GM04503 (cell line): Measurements from ENCODE around the gene SCN3B.
A peak's percentile ranks its signal among the peaks of the same experiment; 100 is the strongest.

ENCODE experiments used
- DNase-seq: peaks from one replicate; pipeline ENCODE4 v3.0.0-alpha.2; 2012; ENCODE audit warnings: low read depth

SCN3B gene

DNA sequence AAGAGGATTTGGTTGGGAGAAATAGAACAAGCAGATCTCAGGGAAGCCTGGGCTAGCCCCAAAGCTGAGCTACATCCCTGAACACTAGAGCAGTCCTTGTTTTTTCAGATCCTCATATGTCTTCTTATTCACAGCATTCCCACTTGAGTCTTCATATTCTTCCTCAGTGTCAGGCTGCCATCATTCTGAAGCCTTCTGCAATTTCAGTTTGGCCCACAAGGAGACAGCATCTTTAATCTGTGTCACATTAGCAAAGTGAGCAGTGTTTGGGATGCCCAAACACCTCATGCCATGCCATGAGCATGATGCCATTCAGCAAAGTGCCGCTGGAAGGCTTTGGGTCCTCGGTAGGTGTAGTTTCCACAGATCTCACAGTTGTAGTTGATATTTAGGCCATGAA is 56.6 kb downstream of the SCN3B start:
- no peak for DNase-seq

DNA sequence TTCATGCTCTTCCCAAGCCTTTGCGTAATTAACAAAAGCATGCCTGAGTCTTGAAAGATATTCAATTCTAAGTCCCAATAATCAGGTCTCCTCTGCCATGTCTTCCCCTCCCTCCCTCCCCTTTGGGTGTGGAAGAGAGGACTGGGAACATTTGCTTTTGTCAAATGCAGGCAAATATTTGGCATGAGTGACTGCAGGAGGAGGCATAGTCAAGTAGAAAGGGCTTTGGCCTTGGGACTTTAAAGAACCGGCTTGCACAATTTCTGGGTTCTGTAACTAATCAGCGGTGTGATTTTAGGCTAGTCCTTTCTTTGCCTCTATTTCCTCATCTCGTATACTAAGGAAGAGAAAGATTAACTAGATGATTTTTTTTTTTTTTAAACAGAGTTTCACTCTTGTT is 59.5 kb downstream of the SCN3B start:
- no peak for DNase-seq

DNA sequence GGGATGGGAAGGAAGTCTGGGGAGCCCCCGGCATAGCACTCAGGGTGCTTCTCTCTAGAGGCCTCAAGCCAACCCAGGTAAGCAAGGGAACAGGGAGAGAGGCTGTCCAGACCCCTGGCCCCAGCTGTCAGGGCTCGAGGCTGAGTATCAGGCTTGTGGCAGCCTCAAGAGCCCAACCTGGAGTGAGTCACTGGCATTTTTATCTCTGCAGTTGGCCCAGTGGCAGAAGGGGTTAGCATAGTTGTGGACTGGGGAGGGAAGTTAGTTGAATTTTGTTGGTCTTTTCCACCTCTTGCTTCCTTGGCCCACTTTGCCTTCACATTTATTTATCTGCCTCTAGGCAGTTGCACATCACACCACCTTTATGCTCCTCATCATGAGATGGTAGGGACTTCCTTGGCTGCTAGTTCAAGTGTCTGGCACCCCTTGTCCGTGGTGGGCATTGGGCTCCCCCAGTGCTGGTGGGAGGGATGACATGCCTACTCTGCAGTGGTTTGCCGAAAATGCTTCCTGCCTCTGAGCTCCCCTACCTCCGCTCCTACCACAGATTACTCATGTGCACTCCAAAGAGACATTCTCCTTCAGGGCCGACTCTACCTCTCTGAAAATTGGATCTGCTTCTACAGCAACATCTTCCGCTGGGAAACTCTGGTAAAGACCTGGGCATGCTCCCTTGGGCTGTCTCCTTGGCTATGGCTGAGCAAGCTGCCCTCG is 60.1 kb downstream of the SCN3B start:
- DNase-seq: no peak

DNA sequence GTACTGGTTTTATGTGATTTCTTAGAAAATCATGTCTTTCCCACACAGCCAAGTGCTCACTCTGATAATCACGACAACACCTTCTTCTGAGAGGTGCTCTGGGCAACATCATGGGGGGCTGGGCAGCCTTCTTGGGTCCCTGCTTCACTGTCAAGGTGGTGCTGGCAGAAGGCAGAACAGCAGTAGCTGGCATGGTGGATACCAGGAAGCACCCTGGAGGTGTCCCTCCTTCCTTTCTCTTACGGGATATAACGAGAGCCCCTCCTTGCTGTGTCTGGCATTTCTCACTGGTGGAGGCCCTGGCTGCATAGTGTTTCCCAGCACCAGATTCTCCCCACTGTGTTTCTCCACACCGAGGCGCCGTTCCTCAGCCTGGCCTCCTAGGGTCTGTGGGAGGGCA is 60.9 kb downstream of the SCN3B start:
- no peak for DNase-seq

DNA sequence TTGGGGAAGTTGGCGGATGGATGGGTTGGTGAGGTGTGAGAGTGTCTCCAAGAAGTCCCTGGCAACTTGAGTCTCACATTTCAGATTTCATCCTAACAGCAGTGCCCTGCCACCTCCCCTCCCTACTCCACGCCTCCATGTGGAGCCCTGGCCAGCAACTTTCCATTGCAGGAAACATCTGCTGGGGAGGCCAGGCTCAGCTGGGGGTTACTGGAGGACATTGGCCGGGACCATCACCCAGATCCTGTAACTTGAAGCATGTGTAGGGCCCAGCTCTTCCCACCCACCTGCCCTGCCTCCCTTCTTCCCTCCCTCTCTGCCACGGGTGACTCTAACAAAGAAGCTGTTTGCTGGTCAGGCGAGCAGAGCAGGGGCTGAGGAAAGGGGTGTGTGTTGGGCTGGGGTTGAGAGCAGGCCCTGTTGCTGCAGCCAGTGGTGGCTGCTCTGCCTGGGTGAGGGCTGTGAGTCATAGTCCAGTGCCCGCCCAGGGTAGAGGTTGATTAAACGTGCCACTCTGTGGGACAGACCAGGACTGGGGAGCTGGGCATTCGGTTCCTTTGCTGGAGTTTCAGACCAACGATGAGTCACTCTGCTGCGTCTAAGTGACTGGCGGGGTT is 64.0 kb downstream of the SCN3B start:
- DNase-seq: peak; percentile 34

DNA sequence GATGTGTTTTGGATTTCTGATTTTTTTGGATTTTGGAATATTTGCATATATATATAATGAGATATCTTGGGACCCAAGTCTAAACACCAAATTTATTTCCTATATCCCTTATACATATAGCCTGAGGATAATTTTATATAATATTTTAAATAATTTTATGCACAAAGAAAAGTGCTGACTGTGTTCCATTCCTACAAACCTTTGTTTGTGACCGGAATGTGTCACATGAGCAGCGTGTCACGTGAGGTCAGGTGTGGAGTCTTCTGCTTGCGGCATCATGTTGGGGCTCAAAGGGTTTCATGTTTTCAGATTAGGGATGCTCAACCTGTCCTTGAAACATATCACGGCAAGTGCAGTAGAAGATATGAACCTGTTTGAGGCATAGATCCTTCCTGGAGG is 65.6 kb downstream of the SCN3B start:
- DNase-seq: no peak

DNA sequence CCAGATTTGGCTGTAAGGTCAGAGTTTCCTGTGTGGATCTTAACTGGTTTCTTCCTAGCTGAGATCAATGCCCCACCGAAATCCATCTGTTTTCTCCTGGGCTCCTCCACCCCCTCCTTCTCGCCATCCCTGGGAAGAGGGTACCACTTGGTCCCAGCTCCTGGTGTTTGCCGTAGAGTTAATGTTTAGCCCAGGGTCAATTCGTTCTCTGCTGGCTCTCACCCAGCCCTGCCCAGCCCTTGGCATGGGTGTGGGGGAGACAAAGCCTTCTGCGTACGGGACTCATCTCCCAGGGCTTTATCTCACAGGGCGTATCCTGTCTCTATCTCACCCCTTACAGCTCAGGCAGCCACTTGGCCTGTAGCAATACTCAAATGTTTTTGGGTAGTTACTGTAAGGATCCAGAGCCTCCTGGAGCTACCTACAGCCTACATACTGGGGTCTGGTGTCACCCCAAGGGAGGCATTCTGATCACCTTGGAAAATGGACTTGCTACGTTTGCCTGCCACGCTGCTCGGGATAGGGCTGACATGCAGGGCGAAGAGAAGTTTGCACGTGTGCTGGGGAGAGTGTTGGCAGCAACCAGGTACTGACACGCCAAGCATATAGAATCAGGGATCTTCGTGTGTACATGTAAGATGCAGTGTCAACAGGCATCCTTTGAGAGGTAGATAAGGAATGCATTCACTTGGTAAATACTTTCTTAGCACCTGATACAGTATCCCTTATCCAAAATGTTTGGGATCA is 66.1 kb downstream of the SCN3B start:
- no peak for DNase-seq

DNA sequence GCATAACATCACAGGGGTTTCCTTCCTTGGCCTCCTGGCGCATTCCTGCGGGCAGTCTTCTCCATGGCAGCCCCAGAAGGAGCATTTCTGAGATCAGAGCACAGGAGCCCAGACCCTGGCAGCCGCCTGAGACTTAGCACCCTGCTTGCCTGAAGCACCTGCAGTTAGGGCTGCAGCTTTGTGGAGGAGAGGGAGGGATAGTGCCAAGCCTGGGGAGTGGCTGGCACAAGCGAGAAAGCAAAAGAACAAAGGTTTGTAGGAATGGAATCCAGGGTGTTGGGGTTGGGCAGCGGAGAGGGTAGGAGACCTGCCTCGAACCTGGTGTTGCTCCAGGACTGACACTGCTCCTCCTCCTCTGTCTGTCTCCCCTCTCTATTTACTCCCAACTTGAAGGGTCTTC is 66.9 kb downstream of the SCN3B start:
- DNase-seq: no peak

DNA sequence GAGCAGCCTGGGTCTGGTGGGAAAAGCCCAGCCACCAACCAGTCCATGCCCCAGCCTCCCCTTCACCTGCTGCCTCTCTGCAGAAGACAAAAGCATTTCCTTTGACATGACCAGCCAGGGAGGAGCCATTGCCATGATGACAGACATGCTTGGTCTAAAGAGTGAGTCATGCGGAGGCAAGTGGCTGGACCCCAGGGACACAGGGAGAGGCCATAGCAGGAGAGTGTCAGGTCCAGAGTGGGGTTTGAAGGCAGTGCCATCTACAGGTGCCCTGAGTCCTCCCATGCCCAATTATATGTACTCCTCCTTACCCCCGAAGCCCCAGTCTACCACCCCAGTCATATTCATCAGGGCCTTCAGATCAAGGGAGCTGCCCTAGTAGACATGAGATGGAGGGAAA is 67.4 kb downstream of the SCN3B start:
- DNase-seq: no peak

DNA sequence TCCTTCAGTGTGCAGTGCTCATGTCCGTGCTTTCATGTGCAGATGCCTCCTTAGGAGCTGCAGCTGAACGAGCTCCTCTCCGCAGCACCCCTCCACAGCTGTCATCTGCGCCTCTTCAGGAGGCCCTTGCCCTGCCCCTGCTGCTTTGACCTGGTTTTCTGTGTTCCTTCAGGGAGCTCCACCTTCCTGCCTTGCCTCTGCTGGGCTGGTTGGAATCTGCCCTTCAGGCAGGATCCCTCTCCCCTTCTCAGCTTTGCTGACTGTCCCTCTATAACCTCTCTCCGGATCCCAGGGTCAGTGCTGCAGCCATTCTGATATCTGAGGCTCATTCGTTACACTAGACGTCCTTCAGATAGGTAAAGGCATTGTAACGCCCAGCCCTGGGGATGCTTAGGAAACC is 67.9 kb downstream of the SCN3B start:
- DNase-seq: no peak

DNA sequence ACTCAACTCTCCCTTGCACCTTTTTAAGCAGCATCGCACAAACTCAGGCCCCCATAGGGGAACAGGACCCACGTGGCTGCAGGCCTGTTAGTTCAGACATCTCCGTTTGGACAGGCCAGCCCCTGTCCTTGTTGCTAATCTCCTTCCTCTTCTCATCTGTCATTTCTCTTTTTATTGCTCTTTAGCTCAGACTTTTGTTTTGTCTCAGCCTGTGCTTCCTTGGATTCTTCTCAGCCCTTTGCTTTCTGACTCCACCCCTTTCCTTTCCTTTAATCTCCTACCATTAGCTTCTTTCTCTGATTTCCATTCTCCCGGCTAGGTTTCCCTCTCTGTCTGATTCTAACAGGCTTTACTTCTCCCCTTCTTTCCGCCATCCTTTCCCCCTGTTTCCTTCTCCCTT is 68.7 kb downstream of the SCN3B start:
- DNase-seq: no peak

DNA sequence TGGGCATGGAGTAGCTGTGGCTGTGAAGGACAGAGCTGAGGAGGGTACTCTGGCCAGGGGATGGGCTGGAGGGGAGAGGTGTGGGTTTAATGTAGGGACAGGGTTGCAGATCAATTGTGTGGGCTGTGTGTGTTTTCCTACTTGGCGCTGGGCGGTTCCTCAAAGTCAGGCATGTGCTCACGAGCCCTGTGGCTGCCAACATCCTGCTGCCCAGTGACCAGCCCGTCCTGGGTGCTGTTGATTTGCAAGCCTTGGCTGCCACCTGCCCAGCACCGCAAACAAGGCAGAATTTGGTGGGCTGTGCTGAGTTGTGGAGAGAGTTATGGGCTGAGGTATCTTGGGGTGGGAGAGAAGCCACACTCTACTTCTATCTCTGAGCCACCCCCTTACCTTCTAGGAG is 69.2 kb downstream of the SCN3B start:
- no peak for DNase-seq

DNA sequence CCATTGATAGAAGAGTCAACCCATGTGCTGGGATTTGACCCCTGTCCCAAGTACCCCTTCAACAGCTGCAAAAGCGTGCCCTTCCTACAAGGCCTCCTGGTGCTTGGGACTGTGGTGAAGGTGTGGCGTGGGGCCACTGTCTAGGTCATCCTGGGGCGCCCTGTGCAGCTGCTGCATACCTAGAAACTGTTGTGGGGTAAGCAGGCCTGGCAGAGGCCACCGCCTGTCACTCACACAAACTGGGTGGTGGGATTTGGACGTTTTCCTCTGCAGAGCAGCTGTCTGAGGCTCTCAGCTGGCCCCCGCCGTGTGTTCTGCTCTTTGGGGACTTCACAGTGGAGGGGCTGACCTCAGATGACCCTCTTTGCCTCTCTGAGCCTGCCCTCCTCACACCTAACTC is 69.7 kb downstream of the SCN3B start:
- no peak for DNase-seq

DNA sequence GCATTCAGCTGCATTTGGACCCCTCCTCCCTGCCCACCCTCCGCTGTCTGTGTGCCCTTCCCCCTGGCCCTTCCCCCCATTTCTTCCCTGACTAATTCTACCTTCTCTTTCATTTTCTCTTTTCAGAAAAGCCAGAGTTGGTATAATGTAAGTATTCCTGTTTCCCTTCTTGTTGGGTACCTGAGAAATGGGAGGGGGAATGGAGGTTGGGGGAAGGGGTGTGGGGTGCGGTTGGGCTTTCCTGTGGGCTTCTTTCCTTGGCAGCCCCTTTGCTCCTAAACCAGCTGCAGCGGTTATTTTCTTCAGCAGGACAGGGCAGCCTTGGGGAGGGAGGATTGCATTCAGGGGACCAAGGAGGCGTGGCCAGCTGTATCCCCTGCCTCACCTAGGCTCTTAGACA is 70.2 kb downstream of the SCN3B start:
- no peak for DNase-seq

DNA sequence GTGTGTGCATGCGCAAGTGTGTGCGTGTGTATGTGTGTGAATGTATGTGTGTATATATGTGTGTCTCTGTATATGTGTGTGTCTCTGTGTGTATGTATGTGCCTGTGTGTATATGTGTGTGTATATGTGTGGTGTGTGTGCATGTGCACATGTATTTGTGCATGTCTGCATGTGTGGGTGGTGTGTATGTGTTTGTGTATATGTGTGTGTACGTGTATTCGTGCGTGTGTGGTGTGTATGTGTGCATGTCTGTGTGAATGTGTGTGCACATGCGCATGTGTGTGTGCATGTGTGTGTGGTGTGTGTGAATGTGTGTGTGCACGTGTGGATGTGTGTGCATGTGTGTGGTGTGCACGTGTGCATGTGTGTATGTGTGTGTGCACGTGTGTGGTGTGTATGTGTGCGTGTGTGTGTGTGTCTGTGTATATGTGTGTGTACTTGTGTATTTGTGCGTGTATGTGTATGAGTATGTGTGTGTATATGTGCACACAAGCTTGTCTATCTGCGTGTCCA is 71.4 kb downstream of the SCN3B start:
- no peak for DNase-seq

DNA sequence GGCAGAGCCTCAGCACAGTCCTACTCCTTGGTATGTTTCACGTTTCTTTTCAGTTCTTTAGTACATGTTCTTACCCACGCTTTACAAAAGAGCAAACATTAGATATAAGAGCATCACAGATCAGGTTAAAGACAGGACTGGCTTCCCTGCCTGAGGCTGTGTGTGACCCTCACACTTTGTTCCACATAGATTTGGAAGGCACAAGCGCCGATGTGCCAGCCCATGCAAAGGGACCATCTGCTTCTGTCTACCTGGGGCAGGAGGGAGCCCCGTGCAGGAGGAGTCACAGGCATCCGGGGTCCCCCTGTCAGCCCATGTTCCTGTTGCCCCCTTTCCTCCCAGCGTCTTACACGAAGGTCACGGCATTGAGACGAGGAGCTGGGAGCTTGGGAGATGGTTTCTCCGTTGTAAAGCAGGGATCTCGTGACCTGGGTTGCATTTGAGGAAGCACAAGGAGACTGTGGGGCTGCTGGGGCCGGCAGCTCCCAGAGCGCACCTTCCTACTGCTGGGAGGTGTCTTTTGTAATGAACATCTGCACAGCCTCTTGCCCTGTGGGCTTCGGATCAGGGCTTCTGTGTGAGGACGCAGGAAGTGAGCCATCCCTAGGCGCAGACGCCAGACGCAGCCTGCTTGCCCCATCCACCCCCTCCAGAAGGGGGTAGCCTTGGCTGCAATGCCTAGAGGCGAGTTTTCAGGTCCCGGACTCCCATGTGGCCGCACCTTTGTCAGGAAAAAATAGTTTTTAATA is 72.6 kb downstream of the SCN3B start:
- no peak for DNase-seq

DNA sequence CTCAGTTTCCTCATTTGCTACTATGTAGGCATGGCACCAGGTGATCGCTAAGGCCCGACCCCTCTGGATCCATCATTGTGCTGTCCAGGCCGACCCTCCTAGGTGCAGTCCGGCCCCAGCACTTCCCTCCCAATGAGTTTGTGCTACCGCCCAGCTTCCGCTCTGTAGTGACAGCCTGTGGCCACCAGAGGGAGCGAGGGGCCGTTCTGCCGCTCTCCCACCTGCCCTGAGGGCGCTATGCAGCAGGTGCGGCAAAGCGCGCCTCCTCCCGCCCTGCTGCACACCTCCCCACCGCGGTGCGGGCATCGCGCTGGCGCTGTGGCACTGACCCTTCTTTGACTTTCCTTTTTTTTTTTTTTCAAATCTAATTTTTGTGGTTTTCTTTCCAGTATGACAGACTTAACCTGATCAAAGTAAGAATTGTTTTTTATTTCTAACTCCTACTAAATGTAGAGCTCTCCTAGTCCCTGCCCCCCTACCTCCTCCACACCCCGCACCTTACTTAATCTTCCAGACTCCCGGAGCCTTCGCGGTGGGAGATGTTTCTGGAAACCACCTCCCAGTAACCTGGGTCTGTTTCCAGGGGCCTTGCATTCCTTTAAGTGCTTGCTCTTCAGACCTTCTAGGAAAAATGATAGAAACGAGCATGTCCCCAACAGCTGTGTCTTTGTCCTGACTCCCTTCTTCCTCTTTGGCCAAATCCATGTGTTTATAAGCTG is 73.7 kb downstream of the SCN3B start:
- DNase-seq: no peak

DNA sequence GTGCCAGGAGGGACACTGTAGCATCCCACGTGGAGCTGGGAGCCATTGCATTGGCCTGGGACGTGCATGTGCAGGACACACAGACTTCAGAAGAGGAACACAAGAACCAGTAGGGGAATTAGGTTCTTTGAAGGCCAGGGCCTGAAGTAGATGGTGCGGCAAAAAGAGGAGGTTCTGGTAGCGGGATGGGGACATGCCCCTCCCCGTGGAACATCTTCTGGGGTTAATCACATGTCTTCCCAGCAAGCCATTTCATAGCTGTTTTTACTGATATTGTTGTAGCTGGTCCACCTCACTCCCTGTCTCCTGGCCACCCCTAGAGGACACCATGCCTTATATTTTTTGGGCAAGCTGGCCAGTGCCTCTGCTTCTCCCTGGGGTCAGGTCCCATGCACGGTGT is 74.3 kb downstream of the SCN3B start:
- no peak for DNase-seq

DNA sequence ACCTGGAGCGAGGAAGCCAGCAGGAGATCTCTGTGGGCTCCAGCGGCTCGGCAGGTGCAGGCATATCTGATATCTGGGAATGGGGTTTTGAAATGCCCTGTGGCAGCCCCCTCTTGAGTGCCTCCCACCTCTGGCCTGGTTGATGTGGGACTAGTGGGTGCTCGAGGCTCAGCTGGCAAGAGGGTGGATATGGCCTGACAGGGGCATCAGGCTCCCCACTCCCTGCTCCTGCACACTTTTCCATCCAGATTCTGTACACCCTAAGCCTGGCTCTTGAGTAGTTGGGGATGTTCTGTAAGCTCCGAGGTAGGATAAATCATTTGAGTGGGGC is 75.0 kb downstream of the SCN3B start:
- no peak for DNase-seq
